ENCODE measurements around the gene SLC26A6. TPM values are rescaled to one million over a fixed set of nuclear protein-coding genes. Genes with fewer than 3 reads are reported as not detected.
A peak's percentile ranks its signal among the peaks of the same experiment; 100 is the strongest.

SLC26A6 gene
- total RNA-seq, 5 donors from 2014 or later (not counting 1 experiment from before 2014, with no cell fraction given): 16.2 to 36.4 (median 29.2) TPM

GRCh38 chr3:48595075-48595525 lies 40.2 kb downstream of the SLC26A6 start, which contains the start of gene COL7A1:
Gene COL7A1 (minus strand): TSS chr3:48595329. CDS start chr3:48595159, 170 bp downstream.
- Mint-ChIP-seq H3K36me3 (peaks cover 12% of the 10 kb centered on the region), H3K27me3 (peaks cover 22 to 38% of the 10 kb centered on the region in 2 donors), H3K4me1 (peaks cover 6 to 9% (median 6%) of the 10 kb centered on the region in 3 donors), H3K4me3 (peak within 1 kb of the TSS in 1 of 3 donors; percentile 58), H3K27ac (no peak within 1 kb of the TSS), H3K9me3 (no peaks in the 10 kb centered on the region)
- Histone ChIP-seq H3K4me3 (ENCODE audit: control insufficient read depth in 1 of 2, extremely low read depth in 1 of 2, low read length in 1 of 2) (no peak within 1 kb of the TSS), H3K9me3 (no peaks in the 10 kb centered on the region), H3K27me3 (replicated peaks in 1 of 2; ENCODE audit: control insufficient read depth in 2 of 2, extremely low read depth in 1 of 2, insufficient read depth in 2 of 2, low read length in 1 of 2) (peaks cover 0 to 59% of the 10 kb centered on the region in 2 experiments), H3K4me1 (ENCODE audit: control insufficient read depth in 1 of 2, extremely low read depth in 1 of 2, insufficient read depth in 2 of 2, low read length in 2 of 2) (peaks cover 0 to 8% of the 10 kb centered on the region in 2 experiments), H3K27ac (ENCODE audit: low read length) (no peak within 1 kb of the TSS), H3K36me3 (ENCODE audit: control insufficient read depth in 2 of 2, extremely low read depth in 1 of 2, insufficient read depth in 1 of 2, low read length in 1 of 2) (peaks cover 8 to 25% of the 10 kb centered on the region in 2 donors)
- CTCF ChIA-PET: no interaction called here
- ATAC-seq (replicated peaks in 1 of 4) (peak in 1 of 4 experiments; percentile 60), DNase-seq (peak in 8 of 35 experiments; percentile 5 to 44 (median 16))
- POLR2A ChIA-PET: no interaction called here
- WGBS (ENCODE audit: insufficient coverage): 8% methylated on average over 27 of the region's 35 CpGs

- H3K4me3 Mint-ChIP-seq: peak overlapping the region in 1 of 3 donors; percentile 58
- Histone ChIP-seq H3K4me3 (ENCODE audit: control insufficient read depth in 1 of 2, extremely low read depth in 1 of 2, low read length in 1 of 2) (no peak overlapping the region), H3K4me1 (ENCODE audit: control insufficient read depth in 1 of 2, extremely low read depth in 1 of 2, insufficient read depth in 2 of 2, low read length in 2 of 2) (peaks cover 0 to 8% of the 10 kb centered on the region in 2 experiments), H3K27ac (ENCODE audit: low read length) (no peak overlapping the region), H3K9me3 (no peaks in the 10 kb centered on the region), H3K36me3 (ENCODE audit: control insufficient read depth in 2 of 2, extremely low read depth in 1 of 2, insufficient read depth in 1 of 2, low read length in 1 of 2) (peaks cover 8 to 21% of the 10 kb centered on the region in 2 donors), H3K27me3 (replicated peaks in 1 of 2; ENCODE audit: control insufficient read depth in 2 of 2, extremely low read depth in 1 of 2, insufficient read depth in 2 of 2, low read length in 1 of 2) (peaks cover 0 to 64% of the 10 kb centered on the region in 2 experiments)
- WGBS (ENCODE audit: insufficient coverage): 43% methylated on average over 39 of the region's 39 CpGs
- H3K27me3 Mint-ChIP-seq: peaks cover 27 to 43% of the 10 kb centered on the region in 2 donors
- POLR2A ChIA-PET: no interaction called here
- peaks cover 6% of the 10 kb centered on the region for H3K36me3 Mint-ChIP-seq
- ATAC-seq (replicated peaks in 1 of 4): peak in 1 of 4 experiments; percentile 4
- H3K9me3 Mint-ChIP-seq: no peaks in the 10 kb centered on the region
- H3K27ac Mint-ChIP-seq: no peak overlapping the region
- H3K4me1 Mint-ChIP-seq: peaks cover 6 to 9% (median 6%) of the 10 kb centered on the region in 3 donors
- CTCF ChIA-PET: no interaction called here
- DNase-seq: no peak
These were observed 40.7 kb downstream of the SLC26A6 start for GRCh38 chr3:48594417-48595049.

- DNase-seq (no peak), ATAC-seq (replicated peaks in 1 of 4) (no peak)
- Histone ChIP-seq H3K4me1 (ENCODE audit: control insufficient read depth in 1 of 2, extremely low read depth in 1 of 2, insufficient read depth in 2 of 2, low read length in 2 of 2) (peaks cover 0 to 8% of the 10 kb centered on the region in 2 experiments), H3K36me3 (ENCODE audit: control insufficient read depth in 2 of 2, extremely low read depth in 1 of 2, insufficient read depth in 1 of 2, low read length in 1 of 2) (peaks cover 0 to 9% of the 10 kb centered on the region in 2 donors), H3K4me3 (ENCODE audit: control insufficient read depth in 1 of 2, extremely low read depth in 1 of 2, low read length in 1 of 2) (no peak overlapping the region), H3K9me3 (no peaks in the 10 kb centered on the region), H3K27me3 (replicated peaks in 1 of 2; ENCODE audit: control insufficient read depth in 2 of 2, extremely low read depth in 1 of 2, insufficient read depth in 2 of 2, low read length in 1 of 2) (peaks cover 0 to 75% of the 10 kb centered on the region in 2 experiments), H3K27ac (ENCODE audit: low read length) (no peak overlapping the region)
- Mint-ChIP-seq H3K27ac (no peak overlapping the region), H3K27me3 (peaks cover 36 to 53% of the 10 kb centered on the region in 2 donors), H3K4me1 (peaks cover 6 to 9% (median 6%) of the 10 kb centered on the region in 3 donors), H3K9me3 (no peaks in the 10 kb centered on the region), H3K4me3 (no peak overlapping the region), H3K36me3 (no peaks in the 10 kb centered on the region)
- CTCF ChIA-PET: no interaction called here
- POLR2A ChIA-PET: interaction anchor here in 1 of 2 donors (0.5 kb wide), 1 partner anchor 9 kb away, joined by 8 read pairs; no protein-coding TSS in a partner anchor
- 79% methylated on average over 2 of the region's 9 CpGs for WGBS (ENCODE audit: insufficient coverage)
These were observed 41.9 kb downstream of the SLC26A6 start for GRCh38 chr3:48593337-48593736.

- no peak overlapping the region for H3K4me3 Mint-ChIP-seq
- H3K27me3 Mint-ChIP-seq: peaks cover 41 to 57% of the 10 kb centered on the region in 2 donors
- H3K9me3 ChIP-seq: no peaks in the 10 kb centered on the region
- no peak overlapping the region for H3K27ac ChIP-seq (ENCODE audit: low read length)
- no peak for DNase-seq
- peaks cover 0 to 82% of the 10 kb centered on the region in 2 experiments for H3K27me3 ChIP-seq (replicated peaks in 1 of 2; ENCODE audit: control insufficient read depth in 2 of 2, extremely low read depth in 1 of 2, insufficient read depth in 2 of 2, low read length in 1 of 2)
- POLR2A ChIA-PET: no interaction called here
- no peak overlapping the region for H3K27ac Mint-ChIP-seq
- peaks cover 0 to 10% of the 10 kb centered on the region in 2 experiments for H3K4me1 ChIP-seq (ENCODE audit: control insufficient read depth in 1 of 2, extremely low read depth in 1 of 2, insufficient read depth in 2 of 2, low read length in 2 of 2)
- ATAC-seq (replicated peaks in 1 of 4): no peak
- CTCF ChIA-PET: no interaction called here
- no peaks in the 10 kb centered on the region for H3K36me3 Mint-ChIP-seq
- no peaks in the 10 kb centered on the region for H3K9me3 Mint-ChIP-seq
- H3K4me1 Mint-ChIP-seq: peaks cover 6 to 9% (median 6%) of the 10 kb centered on the region in 3 donors
- no peak overlapping the region for H3K4me3 ChIP-seq (ENCODE audit: control insufficient read depth in 1 of 2, extremely low read depth in 1 of 2, low read length in 1 of 2)
- 88% methylated on average over 13 of the region's 21 CpGs for WGBS (ENCODE audit: insufficient coverage)
- H3K36me3 ChIP-seq (ENCODE audit: control insufficient read depth in 2 of 2, extremely low read depth in 1 of 2, insufficient read depth in 1 of 2, low read length in 1 of 2): peaks cover 0 to 3% of the 10 kb centered on the region in 2 donors
These were observed 42.7 kb downstream of the SLC26A6 start for GRCh38 chr3:48592519-48593087.

- Mint-ChIP-seq H3K4me3 (no peak overlapping the region), H3K9me3 (no peaks in the 10 kb centered on the region), H3K4me1 (peaks cover 6 to 9% (median 6%) of the 10 kb centered on the region in 3 donors), H3K27ac (no peak overlapping the region), H3K27me3 (peaks cover 41 to 61% of the 10 kb centered on the region in 2 donors), H3K36me3 (no peaks in the 10 kb centered on the region)
- CTCF ChIA-PET: no interaction called here
- Histone ChIP-seq H3K4me3 (ENCODE audit: control insufficient read depth in 1 of 2, extremely low read depth in 1 of 2, low read length in 1 of 2) (no peak overlapping the region), H3K27ac (ENCODE audit: low read length) (no peak overlapping the region), H3K36me3 (ENCODE audit: control insufficient read depth in 2 of 2, extremely low read depth in 1 of 2, insufficient read depth in 1 of 2, low read length in 1 of 2) (no peaks in the 10 kb centered on the region), H3K9me3 (no peaks in the 10 kb centered on the region), H3K27me3 (replicated peaks in 1 of 2; ENCODE audit: control insufficient read depth in 2 of 2, extremely low read depth in 1 of 2, insufficient read depth in 2 of 2, low read length in 1 of 2) (peaks cover 0 to 87% of the 10 kb centered on the region in 2 experiments), H3K4me1 (ENCODE audit: control insufficient read depth in 1 of 2, extremely low read depth in 1 of 2, insufficient read depth in 2 of 2, low read length in 2 of 2) (peaks cover 0 to 10% of the 10 kb centered on the region in 2 experiments)
- ATAC-seq (replicated peaks in 1 of 4) (no peak), DNase-seq (no peak)
- POLR2A ChIA-PET: no interaction called here
- WGBS (ENCODE audit: insufficient coverage): 91% methylated on average over 18 of the region's 22 CpGs
These were observed 43.3 kb downstream of the SLC26A6 start for GRCh38 chr3:48591886-48592518.

- DNase-seq (no peak), ATAC-seq (replicated peaks in 1 of 4) (no peak)
- CTCF ChIA-PET: no interaction called here
- no peak overlapping the region for H3K27ac Mint-ChIP-seq
- Histone ChIP-seq H3K27ac (ENCODE audit: low read length) (no peak overlapping the region), H3K4me3 (ENCODE audit: control insufficient read depth in 1 of 2, extremely low read depth in 1 of 2, low read length in 1 of 2) (no peak overlapping the region), H3K4me1 (ENCODE audit: control insufficient read depth in 1 of 2, extremely low read depth in 1 of 2, insufficient read depth in 2 of 2, low read length in 2 of 2) (peaks cover 0 to 10% of the 10 kb centered on the region in 2 experiments), H3K9me3 (no peaks in the 10 kb centered on the region), H3K36me3 (ENCODE audit: control insufficient read depth in 2 of 2, extremely low read depth in 1 of 2, insufficient read depth in 1 of 2, low read length in 1 of 2) (no peaks in the 10 kb centered on the region), H3K27me3 (replicated peaks in 1 of 2; ENCODE audit: control insufficient read depth in 2 of 2, extremely low read depth in 1 of 2, insufficient read depth in 2 of 2, low read length in 1 of 2) (peaks cover 0 to 91% of the 10 kb centered on the region in 2 experiments)
- no peaks in the 10 kb centered on the region for H3K36me3 Mint-ChIP-seq
- H3K27me3 Mint-ChIP-seq: peaks cover 41 to 63% of the 10 kb centered on the region in 2 donors
- no peak overlapping the region for H3K4me3 Mint-ChIP-seq
- H3K9me3 Mint-ChIP-seq: no peaks in the 10 kb centered on the region
- H3K4me1 Mint-ChIP-seq: peaks cover 6 to 9% (median 6%) of the 10 kb centered on the region in 3 donors
- POLR2A ChIA-PET: no interaction called here
- 84% methylated on average over 13 of the region's 14 CpGs for WGBS (ENCODE audit: insufficient coverage)
These were observed 43.8 kb downstream of the SLC26A6 start for GRCh38 chr3:48591436-48591835.

Data from T-cell (primary cell).